ENCODE data around the gene AOC3. TPM values are rescaled to one million over a fixed set of nuclear protein-coding genes. Genes with fewer than 3 reads are reported as not detected.

AOC3 gene
- total and polyA plus RNA-seq, 3 experiments from 2014 or later: 1.0 to 1.3 TPM; not detected in 1

Other genes with a start within 250 kb of the AOC3 start
- gene RETREG3, start 241.8 kb upstream of the AOC3 start, total RNA-seq: 10 to 100 TPM; 39.7 to 40.3 TPM
- gene RETREG3, start 241.8 kb upstream of the AOC3 start, polyA plus RNA-seq: 109 TPM
- 100 to 1,000 TPM; 112 to 119 TPM for gene TUBG1, start 241.5 kb upstream of the AOC3 start, total RNA-seq
- 11.1 TPM for gene TUBG1, start 241.5 kb upstream of the AOC3 start, polyA plus RNA-seq
- gene TUBG2, start 191.9 kb upstream of the AOC3 start, total RNA-seq: 10 to 100 TPM; 10.6 to 11.6 TPM
- 3.4 TPM for gene TUBG2, start 191.9 kb upstream of the AOC3 start, polyA plus RNA-seq
- under 1 TPM; 0.38 to 0.70 TPM for gene PLEKHH3, start 174.2 kb upstream of the AOC3 start, total RNA-seq
- not detected for gene PLEKHH3, start 174.2 kb upstream of the AOC3 start, polyA plus RNA-seq
- gene CCR10, start 169.4 kb upstream of the AOC3 start, total RNA-seq: under 1 TPM; 0.18 to 0.20 TPM
- 1.9 TPM for gene CCR10, start 169.4 kb upstream of the AOC3 start, polyA plus RNA-seq
- 1 to 10 TPM; 1.2 to 1.7 TPM for gene CNTNAP1, start 168.7 kb upstream of the AOC3 start, total RNA-seq
- 1.1 TPM for gene CNTNAP1, start 168.7 kb upstream of the AOC3 start, polyA plus RNA-seq
- gene EZH1, start 106.2 kb upstream of the AOC3 start, total RNA-seq: 10 to 100 TPM; 40.8 to 42.6 TPM
- 37.2 TPM for gene EZH1, start 106.2 kb upstream of the AOC3 start, polyA plus RNA-seq
- gene RAMP2, start 90.0 kb upstream of the AOC3 start, total RNA-seq: not detected
- not detected for gene RAMP2, start 90.0 kb upstream of the AOC3 start, polyA plus RNA-seq
- gene VPS25, start 77.8 kb upstream of the AOC3 start, total RNA-seq: 100 to 1,000 TPM; 101 to 108 TPM
- gene VPS25, start 77.8 kb upstream of the AOC3 start, polyA plus RNA-seq: 63.8 TPM
- under 1 TPM; 0.18 to 0.55 TPM for gene WNK4, start 70.6 kb upstream of the AOC3 start, total RNA-seq
- not detected for gene WNK4, start 70.6 kb upstream of the AOC3 start, polyA plus RNA-seq
- gene COA3, start 52.5 kb upstream of the AOC3 start, total RNA-seq: 10 to 100 TPM; 55.5 to 60.8 TPM
- 132 TPM for gene COA3, start 52.5 kb upstream of the AOC3 start, polyA plus RNA-seq
- gene CNTD1, start 52.3 kb upstream of the AOC3 start, total RNA-seq: not detected
- gene CNTD1, start 52.3 kb upstream of the AOC3 start, polyA plus RNA-seq: 0.15 TPM
- 10 to 100 TPM; 89.2 to 90.6 TPM for gene BECN1, start 26.9 kb upstream of the AOC3 start, total RNA-seq
- 147 TPM for gene BECN1, start 26.9 kb upstream of the AOC3 start, polyA plus RNA-seq
- gene PSME3, start 17.8 kb upstream of the AOC3 start, total RNA-seq: 100 to 1,000 TPM; 243 to 244 TPM
- 136 TPM for gene PSME3, start 17.8 kb upstream of the AOC3 start, polyA plus RNA-seq
- 1 to 10 TPM; 2.4 to 2.7 TPM for gene AOC2, start 6.6 kb upstream of the AOC3 start, total RNA-seq
- gene AOC2, start 6.6 kb upstream of the AOC3 start, polyA plus RNA-seq: 0.09 TPM
- not detected for gene G6PC1, start 49.6 kb downstream of the AOC3 start, total RNA-seq
- not detected for gene G6PC1, start 49.6 kb downstream of the AOC3 start, polyA plus RNA-seq
- gene AARSD1, start 113.3 kb downstream of the AOC3 start, total RNA-seq: 100 to 1,000 TPM in 1 of 2 experiments, 10 to 100 TPM in 1; 99.1 to 102 TPM
- gene AARSD1, start 113.3 kb downstream of the AOC3 start, polyA plus RNA-seq: 39.4 TPM
- gene PTGES3L, start 128.9 kb downstream of the AOC3 start, total RNA-seq: under 1 TPM; 0.37 to 0.55 TPM
- gene PTGES3L, start 128.9 kb downstream of the AOC3 start, polyA plus RNA-seq: not detected
- 10 to 100 TPM; 12.8 to 13.1 TPM for gene RUNDC1, start 129.4 kb downstream of the AOC3 start, total RNA-seq
- gene RUNDC1, start 129.4 kb downstream of the AOC3 start, polyA plus RNA-seq: 22.4 TPM
- gene RPL27, start 147.2 kb downstream of the AOC3 start, total RNA-seq: 1,000 to 10,000 TPM; 1,412 to 1,428 TPM
- 1,922 TPM for gene RPL27, start 147.2 kb downstream of the AOC3 start, polyA plus RNA-seq
- gene IFI35, start 155.6 kb downstream of the AOC3 start, total RNA-seq: 10 to 100 TPM; 23.2 to 24.0 TPM
- gene IFI35, start 155.6 kb downstream of the AOC3 start, polyA plus RNA-seq: 73.2 TPM
- gene VAT1, start 171.2 kb downstream of the AOC3 start, total RNA-seq: 10 to 100 TPM; 31.1 to 35.9 TPM
- gene VAT1, start 171.2 kb downstream of the AOC3 start, polyA plus RNA-seq: 42.2 TPM
- under 1 TPM; 0.04 to 0.22 TPM for gene RND2, start 174.0 kb downstream of the AOC3 start, total RNA-seq
- not detected for gene RND2, start 174.0 kb downstream of the AOC3 start, polyA plus RNA-seq

Measured in CD8-positive, alpha-beta memory T cell (primary cell).